Uterus (tissue), 4 donors: Measurements from ENCODE around the gene LUZP2. TPM values are rescaled to one million over a fixed set of nuclear protein-coding genes. Genes with fewer than 3 reads are reported as not detected.

ENCODE experiments used
- DNase-seq, 2 donors: peaks; one replicate each; pipeline ENCODE4 v3.0.0-alpha.2; 2019 to 2020
- H3K27ac ChIP-seq, 2 donors: fragments of 200-600 bp; sonication (generic); 1 replicate in 1 of 2; 2 replicates in 1 of 2; pipeline ENCODE4 v1.5.1; 2016 to 2018
- H3K27me3 ChIP-seq, 2 donors: fragments of 200-600 bp; sonication (generic); one replicate each; pipeline ENCODE4 v1.5.1; 2018 to 2019; ENCODE audit warnings: control low read depth in 1 of 2
- H3K36me3 ChIP-seq, 2 donors: fragments of 200-600 bp; sonication (generic); one replicate each; pipeline ENCODE4 v1.5.1; 2019; ENCODE audit warnings: control low read depth in 1 of 2
- H3K4me1 ChIP-seq, 2 donors: fragments of 200-600 bp; sonication (generic); one replicate each; pipeline ENCODE4 v1.5.1; 2018 to 2019; ENCODE audit warnings: control low read depth in 1 of 2
- H3K4me3 ChIP-seq, 2 donors: fragments of 200-600 bp; sonication (generic); 1 replicate in 1 of 2; 2 replicates in 1 of 2; pipeline ENCODE4 v1.5.1; 2018 to 2019; ENCODE audit warnings: mild to moderate bottlenecking in 1 of 2
- H3K9me3 ChIP-seq, 2 donors: fragments of 200-600 bp; sonication (generic); one replicate each; pipeline ENCODE4 v1.5.1; 2019; ENCODE audit warnings: control low read depth in 1 of 2
- CTCF ChIP-seq, 4 experiments: fragments of 200-600 bp in 2 of 4; fragments of 450-650 bp in 2 of 4; sonication (generic) in 2 of 4; IDR thresholded peaks; one replicate each; pipeline ENCODE4 v1.5.1; 2016 to 2019; ENCODE audit warnings: antibody characterized with exemption in 4 of 4, mild to moderate bottlenecking in 2 of 4, moderate library complexity in 1 of 4
- POLR2A ChIP-seq, 2 donors: fragments of 450-650 bp; IDR thresholded peaks; one replicate each; pipeline ENCODE4 v1.6.1; 2016; ENCODE audit warnings: antibody characterized with exemption in 2 of 2, mild to moderate bottlenecking in 1 of 2, moderate library complexity in 1 of 2
- intact Hi-C: fragments of 100-400 bp; cut with DNase I; formaldehyde crosslinking; loops from one replicate; pipeline ENCODE4 v1.15.1; 2023; ENCODE audit warnings: low total_unique reads
- total RNA-seq, 4 donors: library from RNA; depleted of rRNA in 3 of 4; stranded (reverse); fragments of >200 nt in 3 of 4; gene quantifications; one replicate each; pipeline versions ENCODE4 v1.1.0 to v1.2.4, GENCODE V29; 2014 to 2023
- donor health status: DM: yes; HTN: yes; CAD: no.

LUZP2 gene
- total RNA-seq, 4 donors from 2014 or later = 0.24 to 13.8 TPM; not detected in 2

- no peak for TF ChIP-seq POLR2A (IDR thresholded peaks at IDR 0.05)
- no peak for TF ChIP-seq CTCF (IDR thresholded peaks at IDR 0.05)
- H3K4me3 ChIP-seq = no peak overlapping the region
- peaks cover 0 to 4% of the 10 kb centered on the region in 2 donors for H3K27me3 ChIP-seq
- no peaks in the 10 kb centered on the region for H3K4me1 ChIP-seq
- H3K36me3 ChIP-seq = no peaks in the 10 kb centered on the region
- no peak for DNase-seq
- H3K9me3 ChIP-seq = no peaks in the 10 kb centered on the region
- intact Hi-C loops = no loop called here
- no peak overlapping the region for H3K27ac ChIP-seq
These were observed 137.8 kb downstream of the LUZP2 start for GRCh38 chr11:24634606-24635160.

GRCh38 chr11:24635588-24636290, 138.9 kb downstream of the LUZP2 start:
- H3K36me3 ChIP-seq = no peaks in the 10 kb centered on the region
- intact Hi-C loops = no loop called here
- TF ChIP-seq POLR2A (IDR thresholded peaks at IDR 0.05) = no peak
- no peak for TF ChIP-seq CTCF (IDR thresholded peaks at IDR 0.05)
- H3K4me3 ChIP-seq = no peak overlapping the region
- no peak for DNase-seq
- no peaks in the 10 kb centered on the region for H3K9me3 ChIP-seq
- peaks cover 0 to 4% of the 10 kb centered on the region in 2 donors for H3K27me3 ChIP-seq
- H3K4me1 ChIP-seq = no peaks in the 10 kb centered on the region
- H3K27ac ChIP-seq = no peak overlapping the region

GRCh38 chr11:24636291-24636629, 139.4 kb downstream of the LUZP2 start:
- Histone ChIP-seq H3K27ac (no peak overlapping the region), H3K4me1 (no peaks in the 10 kb centered on the region), H3K27me3 (peaks cover 0 to 4% of the 10 kb centered on the region in 2 donors), H3K9me3 (no peaks in the 10 kb centered on the region), H3K36me3 (no peaks in the 10 kb centered on the region), H3K4me3 (no peak overlapping the region)
- intact Hi-C loops = no loop called here
- no peak for TF ChIP-seq POLR2A (IDR thresholded peaks at IDR 0.05)
- TF ChIP-seq CTCF (IDR thresholded peaks at IDR 0.05) = no peak
- DNase-seq = no peak

- no peaks in the 10 kb centered on the region for H3K9me3 ChIP-seq
- H3K27ac ChIP-seq = no peak overlapping the region
- intact Hi-C loops = no loop called here
- H3K36me3 ChIP-seq = no peaks in the 10 kb centered on the region
- no peaks in the 10 kb centered on the region for H3K4me1 ChIP-seq
- TF ChIP-seq POLR2A (IDR thresholded peaks at IDR 0.05) = no peak
- no peak for TF ChIP-seq CTCF (IDR thresholded peaks at IDR 0.05)
- peaks cover 0 to 4% of the 10 kb centered on the region in 2 donors for H3K27me3 ChIP-seq
- no peak for DNase-seq
- H3K4me3 ChIP-seq = no peak overlapping the region
These were observed 140.7 kb downstream of the LUZP2 start for GRCh38 chr11:24637520-24637919.

- intact Hi-C loops = no loop called here
- H3K4me1 ChIP-seq = no peaks in the 10 kb centered on the region
- DNase-seq = no peak
- TF ChIP-seq POLR2A (IDR thresholded peaks at IDR 0.05) (no peak), CTCF (IDR thresholded peaks at IDR 0.05) (no peak)
- H3K36me3 ChIP-seq = no peaks in the 10 kb centered on the region
- H3K27me3 ChIP-seq = peaks cover 0 to 4% of the 10 kb centered on the region in 2 donors
- no peak overlapping the region for H3K27ac ChIP-seq
- no peak overlapping the region for H3K4me3 ChIP-seq
- H3K9me3 ChIP-seq = no peaks in the 10 kb centered on the region
These were observed 145.8 kb downstream of the LUZP2 start for GRCh38 chr11:24642648-24643047.
